Neural cell (in vitro differentiated cells): ENCODE data around the gene A2M. TPM values are rescaled to one million over a fixed set of nuclear protein-coding genes. Genes with fewer than 3 reads are reported as not detected.

Source experiments
- H2AFZ ChIP-seq: fragments of 200-600, 300-800 bp; sonication (generic), shearing (Covaris generic); 2 replicates; pipeline ENCODE4 v1.6.0; 2014; ENCODE audit warnings: low read depth, mild to moderate bottlenecking, antibody characterized with exemption, low read length, moderate library complexity
- H3F3A ChIP-seq: fragments of 200-600 bp; shearing (Covaris generic); 2 replicates; pipeline ENCODE4 v1.6.1; 2016; ENCODE audit warnings: mild to moderate bottlenecking, moderate library complexity, mixed read lengths, antibody characterized with exemption, low read length; ENCODE audit not compliant: insufficient read depth, poor library complexity, severe bottlenecking
- H3K27ac ChIP-seq: fragments of 200-600, 300-800 bp; sonication (generic), shearing (Covaris generic); 2 replicates; pipeline ENCODE4 v1.5.1; 2014; ENCODE audit warnings: mild to moderate bottlenecking, low read length, moderate library complexity
- H3K27me3 ChIP-seq: fragments of 300-800, 200-600 bp; sonication (generic), shearing (Covaris generic); 2 replicates; pipeline ENCODE4 v1.6.0; 2014; ENCODE audit warnings: mild to moderate bottlenecking, low read depth, low read length, moderate library complexity; ENCODE audit not compliant: insufficient read depth
- H3K36me3 ChIP-seq: fragments of 300-800, 200-600 bp; sonication (generic), shearing (Covaris generic); 2 replicates; pipeline ENCODE4 v1.5.1; 2014; ENCODE audit warnings: mild to moderate bottlenecking, antibody characterized with exemption, low read length, moderate library complexity; ENCODE audit not compliant: insufficient read depth
- H3K4me2 ChIP-seq: fragments of 300-800, 200-600 bp; sonication (generic), shearing (Covaris generic); 2 replicates; pipeline ENCODE4 v1.6.0; 2014; ENCODE audit warnings: mild to moderate bottlenecking, low read length
- H3K4me3 ChIP-seq: fragments of 300-800, 200-600 bp; sonication (generic), shearing (Covaris generic); 2 replicates; pipeline ENCODE4 v1.5.1; 2014; ENCODE audit warnings: mild to moderate bottlenecking, low read length, moderate library complexity
- H3K79me2 ChIP-seq: fragments of 200-600 bp; shearing (Covaris generic); replicated peaks from 2 replicates; pipeline ENCODE4 v1.6.0; 2014; ENCODE audit warnings: mild to moderate bottlenecking, low read length, moderate library complexity; ENCODE audit not compliant: insufficient read depth
- H3K9ac ChIP-seq: fragments of 300-800, 200-600 bp; sonication (generic), shearing (Covaris generic); 2 replicates; pipeline ENCODE4 v1.6.1; 2016; ENCODE audit warnings: mild to moderate bottlenecking, low read length, mixed read lengths
- H3K9me2 ChIP-seq: fragments of 200-600 bp; shearing (Covaris generic); 2 replicates; pipeline ENCODE4 v1.6.1; 2016; ENCODE audit warnings: mild to moderate bottlenecking, low read length, mixed read lengths; ENCODE audit not compliant: insufficient read depth
- H3K9me3 ChIP-seq: fragments of 200-600, 300-800 bp; sonication (generic), shearing (Covaris generic); 2 replicates; pipeline ENCODE4 v1.6.1; 2016; ENCODE audit warnings: mild to moderate bottlenecking, mixed run types, low read length, moderate library complexity, mixed read lengths
- H4K20me1 ChIP-seq: fragments of 200-600 bp; shearing (Covaris generic); 2 replicates; pipeline ENCODE4 v1.6.1; 2016; ENCODE audit warnings: mild to moderate bottlenecking, mixed run types; ENCODE audit not compliant: insufficient read depth
- CTCF ChIP-seq: fragments of 450-650 bp; IDR thresholded peaks from 2 replicates; pipeline ENCODE4 v1.5.1; 2014; ENCODE audit warnings: antibody characterized with exemption, mild to moderate bottlenecking, moderate library complexity; ENCODE audit not compliant: poor library complexity, severe bottlenecking
- EP300 ChIP-seq: fragments of 450-650 bp; conservative IDR thresholded peaks from 2 replicates; pipeline ENCODE4 v1.6.1; 2014; ENCODE audit warnings: antibody characterized with exemption, mild to moderate bottlenecking, moderate library complexity; ENCODE audit not compliant: poor library complexity, severe bottlenecking
- EZH2 ChIP-seq: fragments of 200-600, 300-800 bp; shearing (Covaris generic), sonication (generic); IDR thresholded peaks from 2 replicates; pipeline ENCODE4 v1.6.1; 2014; ENCODE audit warnings: antibody characterized with exemption, low read length, borderline replicate concordance, mild to moderate bottlenecking; ENCODE audit not compliant: insufficient read depth, poor library complexity, severe bottlenecking
- MXI1 ChIP-seq: fragments of 450-650 bp; conservative IDR thresholded peaks from 2 replicates; pipeline ENCODE4 v1.6.1; 2014; ENCODE audit warnings: antibody characterized with exemption, mild to moderate bottlenecking; ENCODE audit not compliant: poor library complexity, severe bottlenecking
- POLR2AphosphoS5 ChIP-seq: IDR thresholded peaks from 2 replicates; pipeline ENCODE4 v1.6.1; 2012
- RAD21 ChIP-seq: fragments of 450-650 bp; conservative IDR thresholded peaks from 2 replicates; pipeline ENCODE4 v1.6.1; 2014; ENCODE audit warnings: antibody characterized with exemption, mild to moderate bottlenecking, moderate library complexity
- SMC3 ChIP-seq: fragments of 450-650 bp; conservative IDR thresholded peaks from 2 replicates; pipeline ENCODE4 v1.6.1; 2014; ENCODE audit warnings: antibody characterized with exemption, mild to moderate bottlenecking, moderate library complexity; ENCODE audit not compliant: poor library complexity
- TAF1 ChIP-seq: IDR thresholded peaks from 2 replicates; pipeline ENCODE4 v1.6.1; 2012; ENCODE audit warnings: low read depth
- polyA plus RNA-seq: library from polyadenylated mRNA; depleted of rRNA; stranded (reverse); fragments of >200 nt; gene quantifications from 2 replicates; pipeline ENCODE4 v1.2.3, GENCODE V29; 2014
- TF ChIP-seq, protein P1 (sequence below): IDR thresholded peaks from 2 replicates; pipeline ENCODE4 v1.6.1; 2012; ENCODE audit warnings: borderline replicate concordance

The A2M gene
- polyA plus RNA-seq, 1 donor from 2014 or later: 0.09 TPM

- H3K4me2 ChIP-seq: no peak overlapping the region
- H3K27me3 ChIP-seq: no peaks in the 10 kb centered on the region
- H3K36me3 ChIP-seq: no peaks in the 10 kb centered on the region
- no peak overlapping the region for H3K9ac ChIP-seq
- no peak for TF ChIP-seq EP300
- TF ChIP-seq TAF1: no peak
- TF ChIP-seq EZH2: no peak
- TF ChIP-seq RAD21: no peak
- no peak for TF ChIP-seq POLR2AphosphoS5
- TF ChIP-seq SMC3: no peak
- TF ChIP-seq, protein P1, sequence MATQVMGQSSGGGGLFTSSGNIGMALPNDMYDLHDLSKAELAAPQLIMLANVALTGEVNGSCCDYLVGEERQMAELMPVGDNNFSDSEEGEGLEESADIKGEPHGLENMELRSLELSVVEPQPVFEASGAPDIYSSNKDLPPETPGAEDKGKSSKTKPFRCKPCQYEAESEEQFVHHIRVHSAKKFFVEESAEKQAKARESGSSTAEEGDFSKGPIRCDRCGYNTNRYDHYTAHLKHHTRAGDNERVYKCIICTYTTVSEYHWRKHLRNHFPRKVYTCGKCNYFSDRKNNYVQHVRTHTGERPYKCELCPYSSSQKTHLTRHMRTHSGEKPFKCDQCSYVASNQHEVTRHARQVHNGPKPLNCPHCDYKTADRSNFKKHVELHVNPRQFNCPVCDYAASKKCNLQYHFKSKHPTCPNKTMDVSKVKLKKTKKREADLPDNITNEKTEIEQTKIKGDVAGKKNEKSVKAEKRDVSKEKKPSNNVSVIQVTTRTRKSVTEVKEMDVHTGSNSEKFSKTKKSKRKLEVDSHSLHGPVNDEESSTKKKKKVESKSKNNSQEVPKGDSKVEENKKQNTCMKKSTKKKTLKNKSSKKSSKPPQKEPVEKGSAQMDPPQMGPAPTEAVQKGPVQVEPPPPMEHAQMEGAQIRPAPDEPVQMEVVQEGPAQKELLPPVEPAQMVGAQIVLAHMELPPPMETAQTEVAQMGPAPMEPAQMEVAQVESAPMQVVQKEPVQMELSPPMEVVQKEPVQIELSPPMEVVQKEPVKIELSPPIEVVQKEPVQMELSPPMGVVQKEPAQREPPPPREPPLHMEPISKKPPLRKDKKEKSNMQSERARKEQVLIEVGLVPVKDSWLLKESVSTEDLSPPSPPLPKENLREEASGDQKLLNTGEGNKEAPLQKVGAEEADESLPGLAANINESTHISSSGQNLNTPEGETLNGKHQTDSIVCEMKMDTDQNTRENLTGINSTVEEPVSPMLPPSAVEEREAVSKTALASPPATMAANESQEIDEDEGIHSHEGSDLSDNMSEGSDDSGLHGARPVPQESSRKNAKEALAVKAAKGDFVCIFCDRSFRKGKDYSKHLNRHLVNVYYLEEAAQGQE: no peak
- no peak for TF ChIP-seq CTCF
- no peak for TF ChIP-seq MXI1
- no peak overlapping the region for H3K4me3 ChIP-seq
- H4K20me1 ChIP-seq: no peaks in the 10 kb centered on the region
- no peaks in the 10 kb centered on the region for H3K9me3 ChIP-seq
- no peaks in the 10 kb centered on the region for H3K79me2 ChIP-seq
- H3K27ac ChIP-seq: no peak overlapping the region
- H3F3A ChIP-seq: no peaks in the 10 kb centered on the region
- no peak overlapping the region for H2AFZ ChIP-seq
- H3K9me2 ChIP-seq: no peaks in the 10 kb centered on the region
Measured at GRCh38 chr12:9032202-9032964, 83.3 kb downstream of the A2M start.

DNA sequence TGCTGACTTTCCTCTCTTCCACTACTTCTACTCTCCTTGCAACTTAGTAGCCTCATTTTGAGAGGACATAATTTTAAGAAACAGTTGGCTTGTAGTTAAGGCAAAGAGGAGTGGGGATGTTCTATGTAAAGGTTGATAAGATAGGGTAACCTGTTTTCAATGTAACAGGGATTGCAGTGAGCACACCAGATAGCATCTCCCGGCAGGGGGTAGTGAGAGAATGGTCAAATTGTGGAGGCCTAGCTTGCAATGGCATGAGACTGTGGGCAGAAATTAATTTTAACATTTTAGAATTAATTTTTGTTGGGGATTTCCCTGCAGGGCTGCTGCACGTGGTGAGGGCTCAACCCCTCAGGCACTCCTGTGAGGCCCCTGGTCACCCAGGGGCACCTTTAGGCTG is 84.9 kb downstream of the A2M start:
- Histone ChIP-seq H2AFZ (no peak overlapping the region), H3K9ac (no peak overlapping the region), H3K4me3 (no peak overlapping the region), H3K4me2 (no peak overlapping the region), H3K9me3 (no peaks in the 10 kb centered on the region), H3K36me3 (no peaks in the 10 kb centered on the region), H3K79me2 (no peaks in the 10 kb centered on the region), H4K20me1 (no peaks in the 10 kb centered on the region), H3K27me3 (no peaks in the 10 kb centered on the region), H3F3A (no peaks in the 10 kb centered on the region), H3K27ac (no peak overlapping the region), H3K9me2 (no peaks in the 10 kb centered on the region)
- TF ChIP-seq SMC3 (no peak), MXI1 (no peak), EP300 (no peak), POLR2AphosphoS5 (no peak), RAD21 (no peak), CTCF (no peak)
- TF ChIP-seq, protein P1: no peak
